H4 (cell line): ENCODE results near the gene CAPN5. TPM values are rescaled to one million over a fixed set of nuclear protein-coding genes. Genes with fewer than 3 reads are reported as not detected.

Experiments
- DNase-seq: peaks from one replicate; pipeline ENCODE4 v3.0.0-alpha.2; 2015; ENCODE audit warnings: low spot score
- total RNA-seq: library from RNA; depleted of rRNA; stranded (reverse); fragments of >200 nt; shearing (Covaris generic); gene quantifications from 2 replicates; pipeline ENCODE4 v1.2.3, GENCODE V29; 2014

CAPN5 gene
- total RNA-seq, 1 experiment from 2014 or later, result 4.5 TPM

GRCh38 chr11:77151804-77152509, 85.2 kb downstream of the CAPN5 start:
- no peak for DNase-seq

GRCh38 chr11:77152846-77153245, 86.1 kb downstream of the CAPN5 start:
- DNase-seq, result no peak

DNA sequence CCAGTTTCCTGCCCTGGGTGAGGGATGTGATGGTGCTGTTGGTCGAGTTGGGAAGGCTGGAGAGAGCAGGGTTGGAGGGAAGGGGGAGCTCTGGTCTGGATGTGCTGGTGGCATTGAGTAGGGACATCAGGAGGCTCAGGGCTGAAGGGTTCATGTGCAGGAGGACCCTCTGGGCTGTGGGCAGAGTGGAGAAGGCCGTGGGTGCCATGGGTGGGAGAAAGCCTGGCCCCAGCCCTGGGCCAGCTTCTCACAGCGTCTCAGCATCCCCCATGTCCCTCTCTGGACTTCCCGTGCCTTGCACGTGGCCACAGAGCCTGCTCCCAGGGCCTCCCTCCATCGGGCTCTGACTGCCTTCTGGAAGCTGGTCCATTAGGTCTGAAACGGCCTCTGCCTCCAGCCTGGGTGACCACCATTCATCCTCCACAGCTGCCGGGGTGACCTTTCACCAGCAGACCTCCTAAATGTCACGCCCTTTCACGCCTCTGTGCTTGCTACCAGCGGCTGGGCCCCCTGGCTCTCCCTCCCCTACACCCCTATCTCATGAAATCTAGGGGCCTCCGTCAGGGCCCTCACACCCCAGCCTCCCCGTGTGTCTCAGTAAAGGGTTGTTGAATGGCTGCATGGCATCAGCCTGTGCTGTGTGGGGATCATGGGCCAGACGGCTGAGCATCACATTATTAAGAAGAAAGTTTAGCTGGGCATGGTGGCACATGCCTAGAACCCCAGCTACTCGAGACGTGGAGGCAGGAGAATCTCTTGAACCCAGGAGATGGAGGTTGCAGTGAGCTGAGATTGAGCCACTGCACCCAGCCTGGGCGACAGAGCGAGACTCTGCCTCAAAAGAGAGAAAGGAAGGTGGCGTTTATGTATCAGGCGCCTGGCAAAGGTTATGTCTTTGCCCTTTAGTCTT, 86.8 kb downstream of the CAPN5 start:
- DNase-seq, result no peak

- DNase-seq, result no peak
These were observed 87.8 kb downstream of the CAPN5 start for GRCh38 chr11:77154381-77155081.

DNA sequence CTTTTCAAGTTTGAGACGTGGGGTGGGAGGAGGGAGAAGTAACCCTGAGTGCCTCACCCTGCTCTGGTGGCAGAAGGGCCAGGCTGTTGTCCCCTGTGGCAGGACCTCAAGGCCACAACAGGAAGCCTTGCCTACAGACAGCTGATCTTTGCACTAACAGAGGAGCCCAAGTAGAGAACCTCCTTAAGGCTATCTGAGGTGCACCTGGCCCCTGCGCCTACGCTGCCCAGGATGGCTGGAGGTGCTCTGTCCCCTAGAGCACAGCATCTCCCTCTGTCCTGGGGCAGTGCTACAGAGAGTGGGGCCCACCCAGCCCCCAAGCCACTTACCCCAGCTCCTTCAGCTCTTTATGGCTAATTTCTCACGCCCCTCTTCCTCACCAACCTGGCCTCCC, 88.3 kb downstream of the CAPN5 start:
- no peak for DNase-seq

GRCh38 chr11:77155556-77156130, 88.9 kb downstream of the CAPN5 start:
- DNase-seq, result no peak

- DNase-seq, result no peak
These were observed 89.8 kb downstream of the CAPN5 start for GRCh38 chr11:77156396-77157195.

GRCh38 chr11:77158041-77158695, 91.4 kb downstream of the CAPN5 start:
- no peak for DNase-seq

GRCh38 chr11:77159219-77159936, 92.6 kb downstream of the CAPN5 start:
- DNase-seq, result no peak

DNA sequence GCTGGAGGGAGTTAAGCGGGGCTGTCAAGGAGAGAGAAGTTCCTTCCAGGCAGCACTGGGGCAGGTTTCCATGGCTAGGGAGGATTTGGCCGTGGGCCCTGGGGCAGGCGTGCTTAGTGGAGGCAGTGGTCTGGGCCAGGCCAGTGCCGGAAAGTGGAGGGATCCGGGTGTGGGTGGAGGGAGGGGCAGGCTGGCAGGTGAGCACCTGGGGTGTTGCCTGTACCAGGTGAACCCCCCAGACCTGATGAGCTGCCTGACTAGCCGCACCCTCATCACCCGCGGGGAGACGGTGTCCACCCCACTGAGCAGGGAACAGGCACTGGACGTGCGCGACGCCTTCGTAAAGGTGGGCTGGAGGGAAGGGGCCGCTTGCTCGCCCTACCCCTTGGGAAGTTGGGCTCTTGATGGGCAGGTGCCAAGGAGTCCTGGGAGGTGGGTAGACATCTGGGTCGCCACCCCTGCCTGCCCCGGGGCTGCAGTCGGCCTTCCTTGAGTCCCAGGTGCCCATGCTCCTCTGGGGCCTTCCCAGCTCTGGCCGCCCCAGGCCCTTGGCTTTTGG, 93.2 kb downstream of the CAPN5 start:
- no peak for DNase-seq

GRCh38 chr11:77163271-77163670, 96.5 kb downstream of the CAPN5 start:
- no peak for DNase-seq

DNA sequence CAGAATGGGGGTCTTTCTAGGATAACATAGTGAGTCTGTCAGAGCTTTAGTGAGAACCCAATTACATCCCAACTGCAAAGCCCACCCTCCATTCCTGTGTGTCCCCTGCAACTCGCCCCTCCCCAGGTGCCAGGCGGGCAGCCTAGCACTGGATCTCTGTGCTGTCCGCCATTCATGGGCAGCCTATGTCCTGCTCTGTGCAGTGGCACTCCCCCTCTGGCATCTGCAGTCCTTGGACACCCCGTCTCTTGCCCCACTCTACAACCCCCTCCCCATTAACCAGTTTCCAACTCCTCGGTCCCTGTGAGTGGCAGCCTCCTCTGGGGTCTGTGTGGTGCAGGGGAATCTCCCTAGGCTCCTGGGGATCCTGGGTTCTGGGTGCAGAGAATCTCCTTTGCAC, 98.3 kb downstream of the CAPN5 start:
- DNase-seq, result no peak

DNA sequence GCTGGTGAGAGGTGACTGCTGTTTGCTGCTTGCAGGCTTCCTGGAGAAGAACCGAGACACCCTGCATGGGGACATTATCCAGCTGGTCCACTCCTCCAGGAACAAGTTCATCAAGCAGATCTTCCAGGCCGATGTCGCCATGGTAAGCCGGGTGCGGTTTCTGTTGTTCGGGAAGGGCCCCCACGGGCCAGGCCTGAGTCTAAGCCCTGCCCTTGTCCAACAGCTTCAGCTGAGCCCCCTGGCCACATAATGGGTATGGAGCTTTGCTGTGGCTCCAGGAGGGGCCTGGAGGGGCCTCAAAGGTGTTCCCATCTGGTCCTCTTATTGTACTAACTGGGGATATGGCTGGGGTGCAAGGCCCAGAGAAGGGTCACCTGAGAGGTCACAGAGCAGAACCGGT, 99.2 kb downstream of the CAPN5 start:
- no peak for DNase-seq

- DNase-seq, result no peak
These were observed 100.4 kb downstream of the CAPN5 start for GRCh38 chr11:77167111-77167626.

GRCh38 chr11:77167791-77168190, 101.0 kb downstream of the CAPN5 start:
- no peak for DNase-seq

DNA sequence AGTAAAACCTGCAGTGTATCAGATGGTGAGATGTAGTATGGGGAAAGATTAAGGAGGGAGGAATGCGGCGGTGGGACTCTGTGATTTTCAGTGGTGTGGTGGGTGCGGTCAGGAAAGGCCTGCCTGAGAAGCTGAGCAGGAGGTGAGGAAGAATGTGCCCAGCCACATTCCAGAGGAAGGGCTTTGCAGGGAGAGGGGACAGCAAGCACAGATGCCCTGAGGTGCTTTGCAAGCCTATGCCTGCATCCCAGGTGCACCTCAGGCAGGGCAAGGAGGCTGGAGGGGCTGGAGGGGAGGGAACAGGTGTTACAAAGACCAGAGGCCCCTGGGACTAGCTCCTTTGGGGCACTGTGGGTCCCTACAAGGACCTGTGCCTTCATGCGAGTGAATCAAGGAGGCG, 103.3 kb downstream of the CAPN5 start:
- no peak for DNase-seq

- no peak for DNase-seq
These were observed 104.5 kb downstream of the CAPN5 start for GRCh38 chr11:77171254-77171653.

DNA sequence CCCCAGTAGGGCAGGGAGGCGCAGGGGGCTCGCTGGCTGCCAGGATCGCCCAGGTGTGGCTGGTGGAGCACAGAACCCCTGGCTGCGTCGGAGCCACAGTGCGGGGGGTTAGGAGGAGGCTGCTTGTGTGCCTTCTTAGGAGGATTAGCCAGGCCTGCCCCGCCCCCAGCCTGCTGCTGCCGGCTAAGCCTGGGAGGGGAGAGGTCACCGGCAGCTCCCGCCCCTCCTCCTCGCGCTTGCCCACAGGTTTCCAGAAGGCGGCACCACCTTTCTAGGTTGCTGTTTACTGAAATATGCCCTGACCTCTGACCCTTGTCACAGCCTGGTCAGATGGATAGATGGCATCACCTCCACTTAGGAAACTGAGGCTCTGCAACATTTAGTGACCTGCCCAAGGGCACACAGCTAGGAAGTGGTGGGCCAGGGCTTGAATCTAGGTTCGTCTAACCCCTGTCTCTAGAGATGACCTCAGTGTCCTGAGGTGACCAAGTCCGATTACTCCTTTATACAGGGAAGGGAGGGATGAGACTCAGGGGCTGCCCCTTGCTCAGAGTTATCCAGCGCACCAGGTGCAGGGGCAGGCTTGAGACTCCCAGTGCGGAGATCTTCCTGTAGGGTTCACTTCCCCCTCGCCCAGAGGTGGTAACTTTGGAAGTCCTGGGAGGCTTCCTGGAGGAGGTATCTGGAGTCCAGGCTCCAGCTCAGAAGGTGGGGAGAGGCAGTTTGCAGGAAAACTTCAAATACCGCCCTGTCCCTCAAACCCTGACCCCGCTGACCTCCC, 105.3 kb downstream of the CAPN5 start:
- no peak for DNase-seq

GRCh38 chr11:77172666-77172982, 105.9 kb downstream of the CAPN5 start:
- DNase-seq, result no peak
